ENCODE results near the gene DCLK1.

DCLK1 gene

DNA sequence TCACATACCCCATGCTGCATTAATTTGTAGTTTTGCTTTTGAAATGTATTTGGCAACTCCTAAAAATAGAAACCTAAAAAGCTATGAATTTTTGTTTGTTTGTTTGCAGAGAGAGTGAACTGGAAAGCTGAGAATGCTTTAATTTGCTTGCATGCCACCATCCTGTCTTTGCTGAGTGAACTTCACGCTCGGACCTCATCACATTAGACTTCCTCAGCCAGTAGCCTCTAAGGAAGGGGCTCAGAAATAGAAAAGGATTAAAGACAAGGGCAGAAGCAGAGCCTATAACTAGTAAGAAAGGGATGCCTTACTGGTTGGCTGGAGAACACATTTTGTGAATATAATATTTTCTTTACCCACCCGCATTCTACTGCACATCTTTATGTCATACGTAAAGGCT, 275.1 kb downstream of the DCLK1 start:
- no peak for DNase-seq

DNA sequence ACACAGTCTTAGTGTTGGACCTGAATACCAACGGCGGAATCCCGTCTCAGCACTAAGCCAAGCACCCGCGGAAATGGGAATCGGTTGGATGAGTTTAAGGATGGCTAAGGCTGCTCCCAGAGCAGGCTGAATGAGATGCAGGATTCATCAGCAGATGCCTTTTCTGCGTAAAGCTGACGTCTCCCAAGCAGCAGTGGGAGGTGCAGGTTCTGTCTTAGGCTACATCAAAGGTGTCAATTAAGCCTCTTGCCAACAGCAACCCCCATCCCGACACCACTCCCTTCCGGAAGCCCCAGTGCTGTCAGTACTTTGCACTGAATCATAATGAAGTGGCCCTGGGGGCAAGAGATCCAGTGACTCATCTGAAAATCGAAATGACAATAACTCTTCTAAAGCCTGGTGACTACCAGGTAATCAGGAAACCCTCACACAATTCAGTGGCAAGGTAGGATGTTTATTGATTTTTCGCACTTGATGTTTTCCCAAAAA, 275.6 kb downstream of the DCLK1 start:
- DNase-seq: no peak

- DNase-seq: no peak
These were observed 276.9 kb downstream of the DCLK1 start for GRCh38 chr13:35854286-35854685.

GRCh38 chr13:35851881-35852280, 279.3 kb downstream of the DCLK1 start:
- DNase-seq: no peak

DNA sequence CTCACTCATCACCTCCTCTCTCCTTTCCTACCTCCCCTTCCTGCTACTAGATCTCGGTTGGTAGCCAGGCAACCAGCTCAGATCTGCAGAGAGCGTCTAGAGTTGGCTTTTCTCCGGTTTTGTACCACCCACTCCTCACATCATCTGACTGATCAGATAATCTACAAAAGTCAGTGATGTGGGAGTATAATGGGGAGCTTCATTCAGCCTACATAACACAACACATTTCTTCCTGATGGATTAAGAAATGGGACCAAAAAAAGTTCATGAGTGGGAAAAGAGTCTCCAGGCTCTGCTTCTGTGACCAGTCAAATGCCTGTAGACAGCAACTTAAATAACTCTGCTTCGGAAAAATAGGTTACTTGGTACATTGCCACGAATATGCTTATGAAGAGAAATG, 279.8 kb downstream of the DCLK1 start:
- DNase-seq: no peak

GRCh38 chr13:35850569-35850968, 280.6 kb downstream of the DCLK1 start:
- no peak for DNase-seq

DNA sequence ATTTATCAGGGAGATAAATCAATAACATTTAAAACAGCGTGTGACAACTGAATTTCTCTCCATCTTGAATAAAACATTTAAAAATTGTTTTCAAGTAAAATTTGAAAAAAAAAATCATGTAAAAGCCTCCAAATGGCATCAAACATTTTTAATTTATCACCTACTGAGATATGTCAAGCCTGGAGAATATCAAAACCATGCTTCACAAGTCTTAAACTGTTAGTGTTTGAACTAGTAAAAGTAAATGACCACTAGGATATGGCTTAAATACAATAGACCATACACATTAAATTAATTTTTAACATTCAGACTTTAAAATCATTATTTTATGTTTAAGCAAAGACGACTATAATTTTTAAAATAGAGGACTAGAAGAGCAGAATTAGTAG, 281.9 kb downstream of the DCLK1 start:
- DNase-seq: no peak

GRCh38 chr13:35848336-35849255, 282.6 kb downstream of the DCLK1 start:
- DNase-seq: no peak

DNA sequence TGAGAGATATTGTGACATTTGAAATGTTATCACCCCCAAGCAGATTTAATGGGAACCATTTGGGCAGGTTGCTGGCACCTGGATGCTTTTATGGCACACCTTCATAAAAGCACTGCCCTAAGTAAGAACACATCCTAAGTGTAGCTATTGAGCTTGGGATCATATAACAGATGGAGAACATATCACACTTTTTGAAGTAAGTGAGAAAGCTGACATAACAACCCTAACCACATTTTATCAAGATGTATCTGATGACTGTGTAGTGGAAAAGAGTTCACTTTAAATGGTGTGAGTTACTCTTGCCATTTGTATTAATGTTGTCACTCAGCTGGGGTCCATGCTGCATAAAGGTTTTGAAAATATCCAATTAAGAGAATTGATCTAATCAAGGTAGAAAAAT, 287.9 kb downstream of the DCLK1 start:
- no peak for DNase-seq

- no peak for DNase-seq
These were observed 290.1 kb downstream of the DCLK1 start for GRCh38 chr13:35841060-35841521.

GRCh38 chr13:35839806-35840205, 291.4 kb downstream of the DCLK1 start:
- no peak for DNase-seq

DNA sequence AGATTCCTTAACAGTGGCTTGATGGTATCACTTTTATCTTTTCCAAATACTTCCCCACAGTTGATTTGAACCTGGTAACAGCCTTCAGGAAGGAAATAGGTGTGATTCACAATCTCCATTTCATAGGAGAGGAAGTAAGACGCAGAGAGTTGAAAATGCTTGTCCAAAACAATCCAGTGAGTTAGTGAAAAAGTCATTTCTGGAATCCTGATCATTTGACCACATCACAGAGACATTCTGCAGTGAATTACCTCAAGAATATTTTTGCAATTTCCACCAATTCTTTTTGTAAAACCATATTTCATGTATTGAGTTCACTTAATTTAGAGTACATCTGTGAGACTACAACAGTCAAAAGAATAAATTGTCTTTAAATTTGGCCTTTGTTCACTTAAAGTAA, 292.8 kb downstream of the DCLK1 start:
- DNase-seq: no peak

DNA sequence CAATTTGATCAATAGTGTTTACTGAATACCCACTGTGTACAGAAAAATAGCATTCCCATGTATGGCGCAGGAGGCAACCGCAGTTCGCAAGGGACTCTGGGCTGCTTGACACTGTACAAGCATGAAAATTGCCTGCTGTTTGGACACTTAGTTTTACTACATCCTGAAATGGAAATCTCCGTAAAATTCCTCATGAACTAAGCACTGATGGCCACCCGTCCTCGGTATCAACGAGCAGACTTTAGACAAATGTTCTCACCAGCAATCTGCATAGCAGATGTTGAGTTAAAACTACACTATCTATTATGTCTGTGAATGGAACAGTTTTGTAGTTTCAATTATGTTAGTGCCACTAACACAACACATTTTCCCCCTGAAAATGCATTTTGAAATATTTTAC, 294.7 kb downstream of the DCLK1 start:
- DNase-seq: no peak

DNA sequence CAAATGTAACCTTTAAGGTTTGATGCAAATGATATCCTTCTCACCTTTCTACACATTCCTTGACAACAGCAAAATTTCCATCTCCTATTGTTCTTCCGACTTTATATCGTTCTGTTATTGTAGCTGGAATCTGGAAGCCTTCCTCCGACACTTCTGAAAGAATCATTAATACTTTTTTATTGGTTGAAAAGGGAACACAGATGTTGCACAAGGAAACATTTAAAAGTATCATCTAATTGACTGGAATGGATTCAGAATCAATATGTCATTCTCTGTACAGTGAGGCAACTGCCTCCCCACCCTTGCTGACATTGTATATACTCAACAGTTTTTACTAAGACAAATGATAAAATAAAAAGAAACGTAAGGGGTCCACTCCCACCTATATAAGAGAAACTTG, 295.2 kb downstream of the DCLK1 start:
- no peak for DNase-seq

DNA sequence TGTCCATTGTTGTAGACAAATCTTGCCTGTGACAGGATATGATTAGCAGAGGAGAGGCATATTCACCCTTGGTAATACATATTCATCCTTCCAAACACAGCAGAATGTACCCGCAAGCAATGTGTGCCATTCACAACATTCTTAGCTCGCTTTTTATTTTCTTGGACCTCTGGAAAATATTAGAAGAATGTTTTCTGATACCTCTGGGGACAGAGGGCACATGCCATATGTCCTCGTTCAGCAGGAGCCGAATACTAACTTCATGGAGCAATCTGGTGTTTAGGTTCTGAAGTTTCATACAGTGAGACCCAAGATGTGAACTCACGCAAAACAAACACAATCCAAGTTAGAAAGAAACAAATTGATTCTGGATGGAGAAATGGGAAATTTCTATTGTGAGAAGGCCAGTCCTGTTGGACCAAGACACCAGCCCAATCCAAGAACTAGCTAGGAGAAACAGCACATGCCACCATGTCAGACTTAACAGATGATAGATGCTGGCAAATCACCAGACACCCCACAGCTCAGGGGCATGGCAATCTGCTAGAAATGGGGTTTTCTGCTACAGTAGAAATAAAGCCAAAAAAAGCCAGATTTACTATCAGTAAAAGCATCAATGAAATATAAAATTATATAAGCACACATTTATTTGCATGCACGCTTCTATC, 297.4 kb downstream of the DCLK1 start:
- no peak for DNase-seq

GRCh38 chr13:35833031-35833430, 298.2 kb downstream of the DCLK1 start:
- DNase-seq: no peak

- DNase-seq: no peak
These were observed 298.6 kb downstream of the DCLK1 start for GRCh38 chr13:35832551-35832950.

DNA sequence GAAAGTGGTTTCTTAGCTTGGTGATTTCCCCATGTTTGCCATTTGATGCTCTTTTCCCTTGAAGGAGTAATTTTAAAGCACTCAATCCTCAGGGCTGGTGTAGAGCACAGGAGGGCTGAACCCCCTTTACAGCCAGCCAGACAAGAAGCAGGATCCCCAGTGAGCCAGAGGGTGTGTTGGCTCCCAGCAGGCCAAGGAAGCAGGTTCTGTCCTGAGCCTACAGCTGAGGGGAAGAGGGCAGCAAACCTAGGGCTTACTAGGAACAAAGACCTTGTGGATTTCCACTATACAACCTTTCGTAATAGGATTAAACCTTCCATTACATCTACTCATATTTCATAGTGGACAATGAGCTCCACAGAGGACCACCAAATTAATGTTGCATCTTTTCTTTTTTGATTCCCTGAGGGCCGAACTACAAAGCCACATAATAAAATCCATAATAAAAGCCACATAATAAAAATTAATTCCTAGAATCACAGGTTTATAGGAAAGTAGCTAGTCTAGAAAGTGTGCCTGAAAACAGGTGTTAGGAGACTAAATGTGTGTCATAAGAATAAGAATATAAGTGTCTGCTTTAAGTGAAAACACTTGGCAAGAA, 300.2 kb downstream of the DCLK1 start:
- no peak for DNase-seq

DNA sequence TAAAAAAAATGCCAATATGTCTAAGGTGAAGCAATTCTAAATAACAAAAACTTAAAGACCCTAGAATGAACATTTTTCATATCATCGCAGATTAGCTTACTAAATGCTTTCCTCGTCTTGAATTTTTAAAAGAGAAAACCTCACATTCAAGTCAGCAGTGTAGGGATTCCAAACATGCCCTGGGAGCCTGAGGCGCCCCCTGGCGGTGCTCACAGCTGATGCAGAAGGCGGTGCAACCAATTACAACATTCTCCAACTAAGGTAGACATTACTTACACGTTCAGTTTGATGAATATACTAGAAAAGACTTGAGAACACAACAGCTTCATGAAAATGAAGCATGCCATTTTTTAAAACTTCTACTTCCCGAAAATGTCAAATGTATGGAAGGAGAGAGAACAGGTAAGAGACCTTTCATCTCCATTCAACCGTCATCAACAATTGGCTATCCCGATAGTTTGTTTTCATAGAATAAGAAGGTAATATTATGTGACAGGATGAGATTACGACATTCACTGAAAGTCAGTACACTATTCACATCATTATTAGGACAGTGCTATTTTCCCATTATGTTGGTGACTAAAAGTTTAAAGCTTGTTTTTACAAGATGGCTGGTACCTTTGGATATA, 304.4 kb downstream of the DCLK1 start:
- no peak for DNase-seq

GRCh38 chr13:35824825-35825224, 306.4 kb downstream of the DCLK1 start:
- no peak for DNase-seq

DNA sequence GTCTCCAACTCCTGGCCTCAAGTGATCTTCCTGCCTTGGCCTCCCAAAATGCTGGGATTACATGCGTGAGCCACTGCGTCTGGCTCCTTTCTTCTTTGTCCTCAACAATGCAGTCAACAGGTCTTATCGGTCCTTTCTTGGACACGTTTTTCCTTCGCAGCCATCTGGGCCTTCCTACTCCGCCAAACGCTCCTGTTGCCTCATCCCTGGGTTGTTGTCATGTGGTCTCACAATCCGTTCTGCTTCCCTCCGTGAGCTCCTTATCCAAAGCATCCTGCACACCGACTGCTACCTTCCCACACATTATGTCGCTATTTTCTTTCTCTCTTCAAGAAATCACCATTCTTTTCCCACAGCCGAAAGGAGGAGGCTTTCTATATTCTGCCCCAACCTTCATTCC, 306.8 kb downstream of the DCLK1 start:
- no peak for DNase-seq

- DNase-seq: no peak
These were observed 308.5 kb downstream of the DCLK1 start for GRCh38 chr13:35822666-35823065.

DNA sequence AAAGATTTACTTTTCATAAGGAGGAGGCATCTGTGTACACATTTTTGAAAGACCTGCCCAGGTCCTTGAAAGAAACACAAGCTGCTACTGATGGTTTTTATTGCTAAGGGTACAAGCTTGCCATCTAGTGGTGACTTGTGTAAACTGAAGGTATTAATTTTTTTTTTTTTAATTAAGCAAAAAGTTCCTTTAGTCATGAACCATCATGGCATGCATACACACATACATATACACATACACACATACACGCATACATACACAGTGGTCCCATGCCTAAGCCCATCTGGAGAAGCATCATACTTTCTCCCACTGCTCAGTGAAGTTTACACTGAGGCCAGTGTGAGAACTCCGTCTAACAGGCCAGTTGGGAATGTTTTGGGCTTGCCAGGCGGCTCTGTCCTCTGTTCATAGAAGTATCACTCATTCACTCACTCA, 312.5 kb downstream of the DCLK1 start:
- peak; percentile 25 for DNase-seq

Measured in NCI-H526 treated with DMSO at 0.1 percent for 48 hours (cell line).